8988T (cell line): Measurements from ENCODE around the gene TGFBR3.

Experiments
- DNase-seq: peaks from one replicate; pipeline ENCODE4 v3.0.0; 2011

TGFBR3 gene

GRCh38 chr1:91727763-91728162 lies 158.2 kb downstream of the TGFBR3 start:
- DNase-seq: no peak

- no peak for DNase-seq
These were observed 159.8 kb downstream of the TGFBR3 start for GRCh38 chr1:91725989-91726721.

DNA sequence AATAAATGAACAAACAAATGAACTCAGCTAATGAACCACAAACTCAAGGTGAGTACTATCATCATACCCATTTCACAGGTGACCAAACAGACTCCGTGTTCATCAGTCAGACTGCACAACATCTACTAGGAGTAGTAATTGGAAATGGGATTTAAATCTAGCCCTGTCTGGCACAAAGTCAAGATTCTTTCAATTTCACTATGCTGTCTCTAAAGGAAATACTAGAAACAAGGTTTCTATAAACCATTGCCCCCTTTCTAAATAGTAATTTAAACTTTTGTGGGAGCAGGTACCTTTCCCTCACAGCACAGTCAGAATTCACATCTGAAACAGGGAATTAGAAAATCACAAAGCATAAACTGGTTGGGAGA lies 160.3 kb downstream of the TGFBR3 start:
- no peak for DNase-seq

GRCh38 chr1:91724644-91725043 lies 161.3 kb downstream of the TGFBR3 start:
- DNase-seq: no peak

- no peak for DNase-seq
These were observed 161.7 kb downstream of the TGFBR3 start for GRCh38 chr1:91724231-91724630.

DNA sequence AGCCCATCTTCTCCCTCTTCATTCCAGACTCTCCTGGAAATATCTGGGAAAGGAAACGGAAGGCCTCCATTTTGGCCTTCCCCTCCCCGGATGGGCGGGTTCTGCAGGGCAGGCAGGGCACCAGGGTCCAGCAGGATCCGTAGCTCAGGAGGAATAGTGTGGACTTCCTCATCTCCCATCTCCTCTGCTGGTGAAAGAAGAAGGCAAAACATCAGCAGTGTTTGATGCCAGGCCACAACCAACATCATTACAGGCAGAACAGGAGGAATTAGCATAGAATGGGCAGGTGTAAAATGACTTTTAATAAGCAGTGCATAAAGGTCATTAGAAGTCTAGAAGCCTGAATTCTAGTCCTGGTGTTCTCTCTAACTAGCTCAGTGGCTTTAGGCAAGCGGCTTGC lies 165.9 kb downstream of the TGFBR3 start:
- DNase-seq: no peak

GRCh38 chr1:91718877-91719276 lies 167.1 kb downstream of the TGFBR3 start:
- no peak for DNase-seq

GRCh38 chr1:91718368-91718767 lies 167.6 kb downstream of the TGFBR3 start:
- no peak for DNase-seq

GRCh38 chr1:91717839-91718238 lies 168.1 kb downstream of the TGFBR3 start:
- DNase-seq: no peak

- DNase-seq: no peak
These were observed 169.6 kb downstream of the TGFBR3 start for GRCh38 chr1:91716339-91716738.

DNA sequence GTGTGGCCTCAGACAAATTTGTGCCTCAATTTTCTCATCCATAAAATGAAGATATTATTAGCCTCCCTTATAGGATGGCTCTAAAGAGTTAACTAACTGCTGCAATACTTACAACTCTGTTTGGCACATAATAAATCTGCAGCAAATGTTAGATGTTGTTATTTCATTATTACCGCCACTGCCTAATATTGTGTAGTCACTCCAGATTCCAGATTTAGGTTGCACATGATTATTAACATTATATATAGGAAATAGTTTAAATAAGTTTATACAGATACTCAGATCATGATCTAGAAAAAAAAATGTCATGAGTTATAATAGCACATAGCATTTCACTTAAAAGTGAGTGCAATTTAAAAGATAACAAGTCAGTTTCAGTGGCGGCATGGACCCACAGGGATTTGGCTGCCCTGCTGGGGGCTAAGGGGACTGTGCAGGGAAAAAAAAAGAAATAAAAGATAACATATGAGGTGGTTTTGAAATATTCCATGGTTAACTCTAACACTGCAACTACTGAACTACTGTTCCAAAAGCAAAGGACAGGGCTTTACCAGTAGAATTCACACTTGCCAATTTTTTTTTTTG lies 170.4 kb downstream of the TGFBR3 start:
- no peak for DNase-seq

DNA sequence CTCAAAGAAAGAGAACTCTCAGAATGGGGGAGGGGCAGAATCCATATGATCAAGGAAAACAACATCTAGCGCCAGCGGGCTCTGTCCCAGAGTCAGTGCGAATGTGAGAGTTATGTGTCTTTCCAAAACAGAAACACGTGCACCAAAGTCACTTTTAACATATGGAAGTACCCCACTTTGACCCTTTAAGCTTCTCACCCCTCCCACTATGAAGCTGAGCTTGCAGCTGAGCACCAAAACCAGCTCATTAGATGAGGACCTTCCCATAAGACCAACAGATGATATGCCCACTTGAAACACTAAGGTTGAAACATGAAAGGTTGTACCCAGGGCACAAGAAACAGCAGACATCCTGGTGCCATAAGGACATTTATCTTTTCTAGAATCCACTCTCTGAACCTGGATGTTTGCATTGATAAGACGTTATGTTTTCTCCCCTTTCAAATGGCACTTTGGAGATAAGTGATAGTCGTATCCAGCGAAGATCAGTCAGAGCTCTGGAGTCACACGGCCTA lies 171.0 kb downstream of the TGFBR3 start:
- no peak for DNase-seq

DNA sequence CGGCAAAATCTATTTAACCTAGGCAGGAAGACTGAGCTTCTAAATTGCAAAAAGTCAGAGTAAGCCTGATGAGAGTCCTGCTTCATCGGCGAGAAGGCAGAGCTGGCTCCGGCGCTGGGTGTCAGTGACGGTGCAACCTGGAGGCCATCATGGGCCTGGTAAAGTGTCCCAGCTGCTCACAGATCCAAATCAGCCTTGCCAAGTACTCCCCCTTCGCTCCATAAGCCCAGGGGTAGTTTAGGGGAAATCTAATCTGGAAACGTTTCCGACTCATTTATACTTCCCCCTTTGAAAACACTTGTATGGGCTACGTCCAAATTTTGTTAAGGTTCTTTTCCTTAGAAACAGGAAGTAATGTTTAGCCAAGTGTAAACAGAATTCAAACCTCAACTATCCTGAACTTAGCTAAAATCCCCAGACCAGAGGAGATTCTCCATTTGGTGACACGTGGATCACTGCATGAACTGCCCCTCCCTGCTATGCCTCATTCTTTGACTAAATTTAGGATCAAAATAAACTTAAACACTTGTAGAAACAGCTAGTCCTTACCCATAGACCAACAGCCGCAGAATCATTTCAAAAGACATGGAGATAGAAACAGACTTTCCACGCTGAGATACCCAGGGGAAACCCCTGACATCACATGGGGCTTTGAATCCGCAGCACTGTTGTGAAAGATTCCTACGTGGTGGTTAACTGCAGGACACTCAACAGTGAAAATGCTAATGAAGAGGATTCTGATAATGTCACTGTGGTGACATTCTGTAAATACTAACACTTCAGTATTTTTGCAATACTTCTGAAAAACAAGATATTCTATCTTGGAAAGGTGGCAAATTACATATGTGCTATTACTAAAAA lies 172.7 kb downstream of the TGFBR3 start:
- no peak for DNase-seq

DNA sequence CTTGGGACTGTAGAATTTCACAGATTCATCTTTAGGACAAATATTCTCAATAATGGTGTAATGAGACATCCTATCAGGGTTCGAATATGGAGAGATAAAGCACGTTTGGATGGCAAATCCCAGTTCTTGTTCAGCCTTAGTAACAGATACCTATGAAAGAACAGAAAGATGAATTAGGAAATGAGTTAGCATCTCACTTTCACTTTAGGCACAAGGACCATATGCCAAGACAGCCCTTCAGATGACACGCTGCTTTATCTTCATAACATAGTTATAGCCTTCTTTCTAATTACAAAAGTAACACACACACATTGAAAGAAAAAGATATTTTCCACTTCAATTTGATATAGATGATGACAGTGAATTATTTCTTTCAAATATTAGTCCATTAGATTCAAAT lies 173.6 kb downstream of the TGFBR3 start:
- no peak for DNase-seq

DNA sequence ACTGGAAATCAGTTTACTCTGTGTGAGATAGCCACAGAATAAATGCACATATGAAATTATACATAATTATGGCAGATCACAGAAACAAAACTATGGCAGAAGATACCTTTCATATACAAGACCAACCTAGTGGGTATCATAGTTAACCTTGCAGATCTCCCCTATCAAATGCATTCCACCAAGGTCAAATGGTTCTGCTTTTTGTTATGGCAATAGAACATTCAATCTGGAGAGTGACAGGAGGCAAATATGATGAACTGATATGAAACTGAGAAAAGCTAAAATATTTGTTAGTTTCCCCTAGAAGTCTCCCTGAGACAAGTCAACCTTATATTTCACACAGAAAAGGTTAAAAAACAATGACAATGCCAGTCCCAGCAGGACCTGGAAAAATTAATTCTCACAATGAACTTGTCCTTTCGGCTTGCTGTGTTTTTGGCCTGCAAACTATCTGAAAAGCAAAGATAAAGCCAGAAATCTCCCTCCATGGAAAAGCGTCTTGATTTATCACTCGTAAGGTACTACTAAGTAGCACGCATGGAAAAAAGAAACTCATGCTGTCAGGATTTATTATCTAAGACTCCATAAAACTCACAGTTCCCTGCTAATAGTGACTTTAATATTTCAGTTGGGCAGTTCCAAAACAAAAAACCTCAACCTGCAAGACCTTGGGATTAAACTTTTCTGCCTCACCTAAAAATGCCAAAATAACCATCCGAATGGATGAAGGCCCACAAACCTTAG lies 174.3 kb downstream of the TGFBR3 start:
- DNase-seq: no peak

DNA sequence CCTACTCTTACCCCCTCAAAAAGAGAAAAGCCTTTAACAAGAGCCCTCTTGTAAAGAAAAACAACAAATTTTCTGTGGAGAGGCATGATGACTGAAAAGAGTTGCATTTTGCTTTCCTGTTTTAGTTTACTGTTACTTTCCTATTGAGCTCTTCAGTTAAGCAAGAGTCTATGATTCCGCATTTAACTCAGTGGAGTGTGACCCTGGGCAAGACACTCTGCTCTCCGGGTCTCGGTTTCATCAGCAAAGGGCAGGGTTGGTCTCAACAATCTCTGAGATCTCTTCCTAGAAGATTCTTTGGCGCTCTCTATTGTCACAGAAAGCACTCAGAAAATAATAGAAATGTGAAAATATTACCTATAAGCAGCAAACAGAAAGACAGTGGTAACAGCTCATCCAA lies 175.7 kb downstream of the TGFBR3 start:
- no peak for DNase-seq

DNA sequence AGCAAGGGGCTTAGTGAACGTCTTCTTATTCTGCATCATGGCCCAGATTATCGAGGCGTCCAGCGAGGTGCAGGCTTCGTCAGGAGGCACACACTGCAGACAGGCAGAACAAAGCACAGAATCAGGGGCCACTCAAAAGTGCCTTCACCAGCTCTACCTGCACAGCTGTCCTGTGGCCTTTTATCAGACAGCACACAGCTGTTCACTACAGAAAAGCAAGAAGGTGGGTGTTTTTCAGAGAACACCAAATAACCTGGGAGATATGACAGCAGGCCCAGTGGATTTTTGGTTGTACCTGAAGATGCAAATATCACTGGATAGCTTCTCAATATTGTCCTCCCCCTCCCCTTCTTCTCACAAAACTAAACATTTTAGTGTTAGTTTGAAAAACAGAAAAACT lies 177.3 kb downstream of the TGFBR3 start:
- DNase-seq: no peak

DNA sequence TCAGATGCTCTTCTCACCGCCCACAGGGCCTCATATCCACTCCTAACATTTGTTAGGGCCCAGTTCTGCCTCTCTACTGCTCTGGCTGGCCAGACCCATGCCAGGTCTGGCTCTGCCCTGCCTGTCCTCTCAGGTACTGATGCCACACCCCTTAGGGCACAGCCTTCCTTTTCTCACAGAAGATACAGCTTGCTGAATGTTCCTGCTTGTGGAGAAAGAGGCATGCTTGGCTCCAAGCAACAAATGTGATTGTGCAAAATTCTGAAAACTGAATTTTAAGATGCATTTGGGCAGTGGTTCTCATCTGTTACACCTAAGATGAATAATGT lies 178.1 kb downstream of the TGFBR3 start:
- no peak for DNase-seq

GRCh38 chr1:91707114-91707889 lies 178.6 kb downstream of the TGFBR3 start:
- no peak for DNase-seq

DNA sequence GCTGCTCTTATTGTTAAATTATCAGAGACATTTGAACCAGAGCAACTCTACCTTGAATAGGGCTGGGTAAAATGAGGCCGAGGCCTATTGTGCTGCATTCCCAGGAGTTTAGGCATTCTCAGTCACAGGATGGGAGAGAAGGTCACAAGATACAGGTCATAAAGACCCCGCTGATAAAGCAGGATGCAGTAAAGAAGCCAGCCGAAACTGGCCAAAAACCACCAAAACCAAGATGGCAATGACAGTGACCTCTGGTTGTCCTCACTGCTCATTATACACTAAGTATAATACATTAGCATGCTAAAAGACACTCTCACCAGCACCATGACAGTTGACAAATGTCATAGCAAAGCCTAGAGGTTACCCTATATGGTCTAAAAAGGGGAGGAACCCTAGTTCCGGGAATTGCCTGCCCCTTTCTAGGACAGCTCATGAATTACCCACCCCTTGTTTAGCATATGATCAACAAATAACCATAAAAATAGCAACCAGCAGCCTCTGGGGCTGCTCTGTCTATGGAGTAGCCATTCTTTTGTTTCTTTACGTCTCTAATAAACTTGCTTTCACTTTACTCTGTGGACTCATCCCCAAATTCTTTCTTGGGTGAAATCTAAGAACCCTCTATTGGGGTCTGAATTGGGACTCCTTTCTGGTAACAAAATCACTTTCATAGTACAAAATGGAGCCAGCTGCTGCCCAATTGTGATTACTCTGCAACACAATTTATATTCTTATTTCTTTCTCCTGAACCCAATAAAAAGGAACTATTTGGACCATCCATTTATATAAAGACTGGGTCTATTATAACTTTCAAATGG lies 179.6 kb downstream of the TGFBR3 start:
- no peak for DNase-seq

DNA sequence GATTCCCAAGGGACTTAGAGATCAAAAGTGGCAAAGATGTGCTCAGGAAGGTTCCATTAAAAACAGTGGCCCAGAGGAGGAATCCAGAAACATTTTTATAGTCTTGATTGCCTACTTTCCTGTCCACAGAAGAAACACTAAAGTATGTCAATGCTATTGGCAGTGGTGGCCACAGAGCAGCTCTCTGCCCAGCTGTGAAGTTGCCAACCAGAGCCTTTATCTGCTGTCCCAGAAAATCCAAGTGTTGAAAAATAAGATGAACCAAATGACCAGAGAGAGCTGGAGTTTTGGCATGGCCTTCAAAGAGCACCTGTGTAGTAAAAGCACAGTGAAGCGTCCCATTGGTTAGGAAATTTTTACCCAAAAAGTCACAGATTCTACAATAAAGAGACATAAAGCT lies 181.2 kb downstream of the TGFBR3 start:
- no peak for DNase-seq

DNA sequence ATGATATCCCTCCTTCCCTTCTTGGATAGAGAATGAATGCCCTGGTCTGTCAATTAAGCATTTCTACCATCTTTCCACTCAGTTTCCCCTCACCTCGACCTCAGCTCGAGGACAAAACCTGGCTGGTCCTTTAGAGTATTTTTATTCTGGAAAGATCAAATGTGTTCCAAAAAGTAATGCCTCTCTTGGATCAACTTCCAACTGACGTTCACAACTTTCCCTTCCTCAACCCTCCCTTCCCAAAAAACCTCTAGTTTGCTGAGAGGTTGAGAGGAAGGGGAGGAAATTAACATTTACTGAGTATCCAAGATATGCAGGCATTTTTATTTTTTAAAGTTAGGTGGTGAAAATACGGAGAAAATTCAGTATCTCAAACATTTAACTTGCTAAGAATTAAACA lies 182.9 kb downstream of the TGFBR3 start:
- no peak for DNase-seq
